Right lobe of liver (tissue), 4 donors: Measurements from ENCODE around the gene KRTAP10-11.
"Not testable (repeated sequence)": the region's sequence is repeated elsewhere in the genome, so short reads cannot be mapped to it uniquely, and the experiment has no call there.

Experiments
- CTCF ChIP-seq, 4 donors: fragments of 200-600 bp in 3 of 4; fragments of 450-650 bp in 1 of 4; IDR thresholded peaks; one replicate each; pipeline versions ENCODE4 v1.5.1 to v1.8.0; 2016 to 2022; ENCODE audit warnings: antibody characterized with exemption in 4 of 4, mild to moderate bottlenecking in 2 of 4
- POLR2A ChIP-seq: fragments of 450-650 bp; IDR thresholded peaks from one replicate; pipeline ENCODE4 v1.6.1; 2017; ENCODE audit warnings: antibody characterized with exemption, mild to moderate bottlenecking
- donor health status: DM: no; HTN: no; CAD: no.
- donor health status: DM: no; HTN: no; CAD: no.
- donor health status: DM: no; HTN: yes; CAD: no.

- not testable (repeated sequence) for TF ChIP-seq CTCF (IDR thresholded peaks at IDR 0.05); POLR2A
Observed at GRCh38 chr21:44627181-44627822, 18.9 kb upstream of the KRTAP10-11 start.
